HepG2 (cell line): ENCODE results near the gene FCGR3A. TPM values are rescaled to one million over a fixed set of nuclear protein-coding genes. Genes with fewer than 3 reads are reported as not detected.
"Not testable (repeated sequence)": the region's sequence is repeated elsewhere in the genome, so short reads cannot be mapped to it uniquely, and the experiment has no call there.

Experiments
- ATAC-seq: fragments of 200-7000 bp; cut with Tn5 transposase; 3 replicates; pipeline ENCODE4 v1.9.1; 2020; ENCODE audit warnings: mild to moderate bottlenecking, moderate library complexity
- BruUV-seq: library from RNA; stranded (reverse); fragments of 400-500 nt; replicated peaks from 2 replicates; lab custom pipeline; 2021; lab: Mats Ljungman, UMichigan
- CTCF ChIA-PET: fragments of 300-600 bp; formaldehyde crosslinking; extraction: SDS; loops from one replicate; lab custom pipeline; 2021; ENCODE audit warnings: low total read pairs, inconsistent platforms, low intra/inter-chr PET ratio; lab: Yijun Ruan, JAX
- POLR2A ChIA-PET: fragments of 350-600 bp; sonication (Branson Sonifier 250); formaldehyde crosslinking; loops from one replicate; lab custom pipeline; 2020; ENCODE audit warnings: antibody characterized with exemption, inconsistent platforms; lab: Yijun Ruan, JAX
- DNase-seq: peaks from one replicate; pipeline ENCODE4 v3.0.0-alpha.2; 2015; ENCODE audit warnings: low spot score
- FAIRE-seq: peaks from 3 replicates; lab custom pipeline; 2011; peaks lifted over from hg19 to GRCh38; lab: Jason Lieb, UNC
- H2AFZ ChIP-seq: one replicate; pipeline ENCODE4 v1.6.1; 2011; ENCODE audit warnings: low read length, inconsistent platforms
- H3K27ac ChIP-seq: fragments of 300-600 bp; 3 replicates; pipeline ENCODE4 v1.8.0; 2011; ENCODE audit warnings: mixed run types, mild to moderate bottlenecking, mixed read lengths, low read length, inconsistent platforms; ENCODE audit not compliant: insufficient read depth; ENCODE audit errors: extremely low read length
- H3K27me3 ChIP-seq, 2 experiments: fragments of 200-600 bp in 1 of 2; 2 replicates in 1 of 2; 3 replicates in 1 of 2; pipeline versions ENCODE4 v1.6.0 to v1.8.0; 2011; ENCODE audit warnings: low read length in 2 of 2, mild to moderate bottlenecking in 2 of 2, moderate library complexity in 2 of 2, inconsistent platforms in 1 of 2; ENCODE audit not compliant: insufficient read depth in 2 of 2, control insufficient read depth in 1 of 2
- H3K36me3 ChIP-seq, 2 experiments: fragments of 200-600 bp in 1 of 2; replicated peaks in 1 of 2; 2 replicates in 1 of 2; 3 replicates in 1 of 2; pipeline versions ENCODE4 v1.5.1 to v1.8.0; 2011; ENCODE audit warnings: low read length in 2 of 2, inconsistent platforms in 1 of 2; ENCODE audit not compliant: insufficient read depth in 2 of 2, control insufficient read depth in 1 of 2
- H3K4me1 ChIP-seq: 2 replicates; pipeline ENCODE4 v1.5.1; 2012; ENCODE audit warnings: low read length, inconsistent platforms; ENCODE audit not compliant: insufficient read depth
- H3K4me2 ChIP-seq: 2 replicates; pipeline ENCODE4 v1.6.0; 2011; ENCODE audit warnings: low read depth, low read length, inconsistent platforms
- H3K4me3 ChIP-seq, 3 experiments: fragments of 200-600 bp in 1 of 3; sonication (generic), shearing (Covaris generic) in 1 of 3; replicated peaks in 1 of 3; 2 replicates each; pipeline ENCODE4 v1.5.1; 2011 to 2016; ENCODE audit warnings: low read length in 3 of 3, inconsistent platforms in 2 of 3, low read depth in 2 of 3, mild to moderate bottlenecking in 2 of 3, control low read depth in 1 of 3, mixed read lengths in 1 of 3; ENCODE audit not compliant: insufficient read depth in 1 of 3
- H3K79me2 ChIP-seq: one replicate; pipeline ENCODE4 v1.6.1; 2011; ENCODE audit warnings: low read length, inconsistent platforms; ENCODE audit not compliant: insufficient read depth
- H3K9ac ChIP-seq: 2 replicates; pipeline ENCODE4 v1.6.0; 2011; ENCODE audit warnings: mild to moderate bottlenecking, low read depth, low read length, inconsistent platforms; ENCODE audit not compliant: insufficient read depth
- H3K9me3 ChIP-seq: 2 replicates; pipeline ENCODE4 v1.5.1; 2012; ENCODE audit warnings: mild to moderate bottlenecking, low read length
- H4K20me1 ChIP-seq: 2 replicates; pipeline ENCODE4 v1.6.0; 2011; ENCODE audit warnings: inconsistent platforms, mild to moderate bottlenecking, low read length, moderate library complexity; ENCODE audit not compliant: insufficient read depth
- BCL6 ChIP-seq: IDR thresholded peaks from 2 replicates; pipeline ENCODE4 v1.6.1; 2016; ENCODE audit warnings: missing genetic modification reagents, missing compliant biosample characterization
- RARA ChIP-seq: IDR thresholded peaks from 2 replicates; pipeline ENCODE4 v1.6.1; 2016; ENCODE audit warnings: missing genetic modification reagents, missing compliant biosample characterization
- ZSCAN20 ChIP-seq: sonication (generic); formaldehyde crosslinking; IDR thresholded peaks from 2 replicates; pipeline ENCODE4 v1.4.0; 2020; ENCODE audit warnings: missing genetic modification reagents, mild to moderate bottlenecking, borderline replicate concordance
- WGBS: methylation state at CpG from one replicate; pipeline ENCODE4 v1.1.6; 2017; ENCODE audit warnings: low lambda C conversion rate; 5-methylcytosine and 5-hydroxymethylcytosine counted together
- in situ Hi-C: cut with HindIII; loops from 2 replicates; pipeline ENCODE4 v1.10.0; 2017; ENCODE audit warnings: low pct_unique_long_range_greater_than_20kb; ENCODE audit not compliant: extremely low pct_ligation_motif_present
- intact Hi-C: fragments of 100-400 bp; cut with micrococcal nuclease; formaldehyde crosslinking; loops from one replicate; pipeline ENCODE4 v1.10.0; 2022; ENCODE audit not compliant: unreplicated experiment
- polyA plus RNA-seq, 8 experiments: library from polyadenylated mRNA; depleted of rRNA in 3 of 8; stranded (reverse) in 7 of 8; unstranded in 1 of 8; fragments of >200 nt; fragmentation: Illumina TruSeq in 4 of 8; extraction: Trizol in 4 of 8; gene quantifications; 2 replicates each; pipeline versions ENCODE4 v1.2.1 to v1.2.3, GENCODE V29; 2011 to 2016; ENCODE audit warnings: low read depth in 4 of 8, missing spikeins in 1 of 8, mixed read lengths in 1 of 8; ENCODE audit not compliant: insufficient read depth in 1 of 8
- total RNA-seq, 5 experiments: library from RNA; depleted of rRNA; stranded (reverse); fragments of >200 nt; fragmentation: Illumina TruSeq; extraction: Trizol; gene quantifications; 2 replicates each; pipeline ENCODE4 v1.2.3, GENCODE V29; 2016; ENCODE audit warnings: low read depth in 1 of 5

The FCGR3A gene
- total and polyA plus RNA-seq, 2 of the 13 experiments (the other 11 are each of a cell fraction or from before 2014, with no cell fraction given) = not detected

DNA sequence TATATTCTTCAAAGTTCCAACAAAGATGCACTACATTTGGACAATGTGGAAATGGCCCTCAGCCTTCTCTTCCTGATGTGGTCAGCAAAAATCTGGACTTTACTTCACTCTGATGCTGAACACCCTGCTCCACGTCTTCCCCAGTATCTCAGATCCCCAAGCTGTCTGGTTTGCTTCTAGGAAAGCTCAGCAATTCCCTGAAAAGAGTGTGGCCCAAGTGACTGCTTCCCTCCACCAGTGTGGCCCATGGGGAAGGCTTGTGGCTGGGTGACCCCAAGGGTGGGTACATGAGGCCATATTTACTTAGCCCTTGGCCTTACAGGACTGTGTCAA, 36.2 kb downstream of the FCGR3A start:
- CTCF ChIA-PET, H4K20me1 ChIP-seq, H3K9ac ChIP-seq, intact Hi-C loops, DNase-seq: not testable (repeated sequence)
- H3K4me2 ChIP-seq = peak overlapping the region; percentile 32; the same call in 1 of the 2 replicates
- WGBS = 0% methylated on average over 1 of the region's 1 CpG
- H3K4me1 ChIP-seq = peaks cover 13% of the 10 kb centered on the region
- ATAC-seq = peak; percentile 47; the same call in 2 of the 3 replicates
- TF ChIP-seq BCL6 (CRISPR knock-in tag) (0 out of 2 replicates have a peak, but pooled peaks have one; percentile 12), RARA (CRISPR knock-in tag) (peak; percentile 16; the same call in 1 of the 2 replicates)
- TF ChIP-seq, all 625 proteins: peak for 2; not testable (repeated sequence) for 623
- H3K4me3 ChIP-seq = peak overlapping the region in 1 of 3 experiments; percentile 23; a peak in 1 of 6 replicates
- H3K27ac ChIP-seq, H3K27me3 ChIP-seq, H2AFZ ChIP-seq, BruUV-seq, H3K79me2 ChIP-seq, POLR2A ChIA-PET, in situ Hi-C loops, H3K9me3 ChIP-seq, H3K36me3 ChIP-seq, FAIRE-seq: not testable (repeated sequence)

DNA sequence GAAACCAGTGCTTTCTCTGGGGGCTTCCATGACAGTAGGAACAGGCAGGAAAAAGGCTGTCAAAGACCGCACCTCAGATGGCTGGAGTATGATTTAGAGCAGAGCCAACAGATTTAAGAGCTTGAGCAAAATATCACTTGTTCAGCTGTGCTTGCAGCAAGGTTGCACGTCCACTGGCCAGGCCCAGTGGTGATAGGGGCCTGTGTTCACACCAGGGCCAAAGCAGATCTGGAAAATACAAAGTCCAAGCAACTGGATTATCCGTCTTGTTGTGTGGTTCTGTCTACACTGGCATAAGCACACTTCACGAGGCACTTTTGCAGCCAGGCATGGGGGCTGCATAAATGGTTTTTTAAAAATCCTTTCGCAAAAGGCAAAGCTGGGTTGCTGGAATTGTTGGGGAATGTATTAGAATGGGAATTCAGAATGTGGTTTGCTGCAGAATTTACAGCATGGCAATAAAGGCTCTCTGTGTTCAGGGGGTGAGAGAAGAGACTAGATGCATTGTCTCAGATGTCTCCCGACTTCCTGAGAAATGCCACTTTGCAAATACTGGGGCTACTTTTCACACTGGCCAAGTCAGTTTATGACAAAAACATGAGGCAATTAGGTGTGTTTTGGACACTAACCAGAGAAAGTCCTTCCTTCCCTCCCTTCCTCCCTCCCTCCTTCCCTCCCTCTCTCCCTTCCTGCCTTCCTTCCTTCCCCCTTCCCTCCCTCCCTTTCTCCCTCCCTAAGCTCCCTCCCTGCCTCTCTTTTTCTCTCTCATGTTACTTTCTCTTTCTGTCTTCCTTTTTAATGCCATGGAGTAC, 36.8 kb downstream of the FCGR3A start:
- H3K36me3 ChIP-seq, H3K79me2 ChIP-seq, H3K27me3 ChIP-seq, H3K27ac ChIP-seq, H4K20me1 ChIP-seq, H2AFZ ChIP-seq, H3K9me3 ChIP-seq, in situ Hi-C loops, POLR2A ChIA-PET, CTCF ChIA-PET, H3K4me3 ChIP-seq, FAIRE-seq, H3K9ac ChIP-seq, DNase-seq, intact Hi-C loops, BruUV-seq: not testable (repeated sequence)
- TF ChIP-seq ZSCAN20 (CRISPR knock-in tag) = peak; percentile 69; the same call in 1 of the 2 replicates
- WGBS = 24% methylated on average over 6 of the region's 6 CpGs
- ATAC-seq = peak; percentile 48
- peaks cover 13% of the 10 kb centered on the region for H3K4me1 ChIP-seq
- H3K4me2 ChIP-seq = peak overlapping the region; percentile 13; the same call in 1 of the 2 replicates
